HPDE6-E6E7 (cell line): Measurements from ENCODE around the gene ZNF467.

Experiments used
- DNase-seq: peaks from one replicate; pipeline ENCODE4 v3.0.0; 2011; ENCODE audit warnings: missing footprints; ENCODE audit errors: extremely low spot score

Gene ZNF467

DNA sequence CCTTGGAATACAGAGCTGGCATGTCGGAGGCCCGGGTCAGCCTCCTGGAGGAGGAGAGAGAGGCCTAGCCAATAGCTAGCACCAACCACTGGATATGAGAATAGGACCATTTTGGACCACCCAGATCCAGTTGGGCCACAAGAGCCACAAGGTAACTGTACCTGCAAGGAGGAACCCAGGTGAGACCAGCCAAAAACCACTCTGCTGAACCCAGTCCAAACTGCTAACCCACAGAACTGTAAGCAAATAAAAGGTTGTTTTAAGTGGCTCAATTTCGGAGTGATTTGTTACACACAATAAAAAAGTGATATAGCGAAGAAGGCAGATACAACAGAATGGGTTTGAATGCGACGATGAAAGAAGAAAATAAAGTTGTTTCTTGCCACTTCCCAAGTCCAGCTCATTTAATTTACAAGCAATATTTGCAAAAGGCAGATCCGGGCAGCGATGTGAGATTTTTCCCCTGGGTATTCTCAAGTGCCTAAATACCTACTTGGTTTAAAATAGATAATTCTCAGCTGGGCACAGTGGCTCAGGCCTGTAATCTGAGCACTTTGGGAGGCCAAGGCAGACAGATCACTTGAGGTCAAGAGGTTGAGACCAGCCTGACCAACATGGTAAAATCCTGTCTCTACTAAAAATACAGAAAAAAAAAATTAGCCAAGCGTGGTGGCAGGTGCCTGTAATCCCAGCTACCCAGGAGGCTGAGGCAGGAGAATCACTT, 23.1 kb downstream of the ZNF467 start:
- no peak for DNase-seq

DNA sequence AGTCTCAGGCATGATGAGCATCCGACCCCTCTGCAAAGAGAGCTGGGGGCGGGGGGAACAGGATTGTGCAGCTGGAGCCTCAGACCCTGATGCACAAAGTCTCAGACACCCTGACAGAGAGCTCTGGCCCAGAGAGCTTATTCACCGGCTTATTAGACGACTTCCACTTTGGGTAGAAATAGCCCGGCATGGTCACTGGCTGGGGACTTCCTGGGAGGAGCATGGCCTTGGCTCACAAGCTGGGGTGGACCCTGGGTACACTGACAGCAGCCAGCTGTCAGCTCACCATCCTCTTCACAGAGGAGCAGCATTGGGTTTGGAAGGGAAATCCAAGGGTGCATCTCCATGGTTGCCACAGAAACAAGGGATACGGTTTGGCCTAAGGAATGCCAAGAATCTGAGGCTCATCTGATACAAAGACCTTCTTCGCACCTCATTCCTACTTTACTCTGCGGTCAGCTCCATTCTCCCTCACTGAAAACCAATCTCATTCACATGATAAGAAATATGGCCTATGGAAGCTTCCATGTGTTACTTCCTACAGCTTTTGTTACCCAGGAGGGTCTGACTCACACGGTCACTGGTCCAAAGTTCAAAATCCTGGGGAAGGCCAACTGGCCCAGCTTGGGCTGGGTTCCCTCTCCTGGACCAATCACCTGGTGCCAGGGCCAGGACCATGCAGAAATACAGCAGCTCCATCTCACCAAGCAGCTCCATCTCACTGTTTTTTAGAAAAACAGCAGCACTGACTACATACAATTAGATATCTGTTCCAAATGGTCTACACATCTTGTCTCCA, 25.1 kb downstream of the ZNF467 start:
- DNase-seq: no peak

DNA sequence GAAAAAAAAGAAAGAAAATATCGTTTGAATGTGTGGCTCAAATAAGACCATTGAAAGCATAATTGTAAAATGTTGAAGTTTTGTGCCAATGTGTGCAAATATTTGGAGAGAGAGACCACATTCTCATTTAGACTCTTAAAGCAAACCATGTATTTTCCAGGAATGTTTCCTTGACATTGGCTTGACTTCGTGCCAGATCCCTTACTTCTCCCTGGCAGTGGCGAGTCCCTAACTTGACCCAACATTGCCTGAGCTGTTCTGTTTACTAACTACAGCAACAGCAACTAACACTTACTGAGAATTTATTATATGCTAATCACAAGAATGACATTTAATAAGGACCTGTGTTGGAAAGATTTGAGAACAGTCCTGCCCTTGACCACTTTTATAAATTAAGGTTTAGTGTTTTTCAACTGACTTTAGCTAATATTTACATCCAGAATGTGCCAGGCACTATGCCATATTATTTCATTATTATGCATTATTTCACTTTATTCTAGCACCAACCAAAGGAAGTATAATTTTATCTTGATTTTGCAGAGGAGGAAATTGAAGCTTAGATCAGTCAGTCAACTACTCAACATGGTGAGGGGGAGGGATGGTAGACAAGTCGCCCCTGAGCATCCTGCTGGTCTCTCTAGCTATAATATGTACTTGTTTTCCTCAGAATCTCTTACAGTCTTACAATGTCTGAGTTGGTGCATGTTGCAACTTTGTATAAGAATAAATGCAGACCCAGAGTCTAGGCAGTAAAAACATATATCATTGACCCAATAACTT, 29.7 kb downstream of the ZNF467 start:
- DNase-seq: no peak

DNA sequence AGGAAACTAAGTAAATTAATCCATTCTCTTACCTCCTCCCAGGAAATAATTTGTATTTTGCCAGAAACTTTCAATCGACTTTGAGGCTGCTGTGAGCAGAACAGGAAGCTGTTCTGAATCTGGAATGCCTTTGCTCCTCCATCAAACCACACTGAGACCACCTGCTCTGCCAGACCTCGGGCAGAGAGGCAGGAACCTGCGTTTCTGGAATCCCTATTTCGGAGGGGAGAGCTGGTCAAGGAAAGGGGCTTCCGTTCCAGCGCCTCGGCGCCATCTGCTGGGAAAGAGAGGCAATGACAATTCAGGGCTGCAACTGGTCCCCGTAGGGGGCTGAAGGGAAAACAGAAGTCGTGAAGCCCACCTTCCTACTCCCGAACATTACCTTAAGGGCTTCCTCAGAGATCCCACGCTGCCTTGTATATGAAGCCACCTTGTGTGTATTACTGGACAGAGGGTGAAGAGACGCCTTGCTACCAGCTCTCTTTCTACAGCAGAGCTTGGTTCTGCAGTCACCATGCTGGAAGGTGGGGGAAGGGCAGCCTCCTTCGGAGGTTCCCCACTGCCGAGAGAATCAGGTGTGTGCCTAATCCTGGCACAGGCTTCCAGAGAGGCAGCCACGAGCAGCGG, 31.2 kb downstream of the ZNF467 start:
- DNase-seq: peak; percentile 76

DNA sequence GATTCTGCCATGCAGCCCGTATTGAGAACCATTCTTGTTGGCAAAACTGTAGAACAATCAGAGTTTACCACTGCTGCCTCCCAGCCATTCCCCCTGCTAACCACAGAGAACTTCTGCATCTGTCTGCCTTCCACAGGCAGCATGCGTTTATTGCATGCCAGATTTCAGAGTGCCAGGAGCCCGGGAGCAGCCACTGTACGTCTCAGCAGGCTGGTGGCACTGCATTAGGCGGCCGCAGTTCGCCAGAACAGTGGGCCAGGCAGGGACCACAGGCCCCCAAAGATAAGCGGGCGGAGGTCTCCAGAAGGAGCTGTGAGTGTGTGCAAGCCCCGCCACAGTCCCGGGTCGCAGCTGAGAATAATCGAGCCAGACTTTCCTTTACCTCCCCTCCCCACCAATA, 31.8 kb downstream of the ZNF467 start:
- no peak for DNase-seq

DNA sequence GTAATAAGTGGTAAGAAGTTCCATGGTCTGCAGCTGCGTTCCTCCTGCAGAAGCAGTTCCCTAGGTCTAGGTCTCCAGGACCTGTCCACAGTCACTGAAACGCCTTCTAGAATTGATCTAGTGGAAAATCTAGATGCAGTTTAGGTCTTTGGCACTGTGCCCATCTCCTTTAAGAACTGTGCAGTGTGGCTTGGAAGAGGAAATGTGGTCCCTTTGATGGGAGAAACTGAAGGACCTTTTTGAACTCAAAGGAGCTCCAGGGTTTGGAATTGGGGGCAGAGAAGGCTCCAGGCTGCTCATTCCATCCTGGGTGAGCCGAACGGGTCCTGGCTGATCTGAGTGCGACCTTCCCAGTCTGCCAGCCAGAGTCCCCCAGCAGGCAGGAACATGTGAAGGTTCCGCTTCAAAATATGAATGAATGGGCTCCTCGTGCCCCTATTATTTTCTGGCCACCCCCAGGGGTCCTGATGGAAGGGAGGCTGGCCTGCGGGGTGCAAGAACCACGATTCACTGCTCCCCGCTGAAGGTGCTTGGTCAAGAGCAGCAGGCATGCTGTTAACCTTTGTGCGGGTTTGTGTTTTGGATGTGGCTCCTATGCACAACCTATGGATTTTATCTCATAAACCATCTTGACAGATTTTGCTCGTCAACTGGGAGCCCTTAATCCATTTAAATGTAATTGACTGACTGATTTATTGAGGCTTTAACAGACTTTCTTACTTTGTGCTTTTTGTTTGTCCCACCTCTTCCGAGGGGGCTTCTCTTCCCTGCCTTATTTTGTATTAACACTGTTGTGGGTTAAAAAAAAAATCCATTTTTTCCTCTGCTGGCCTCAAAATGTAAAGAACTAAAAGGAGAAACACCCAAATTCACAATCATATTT, 36.7 kb downstream of the ZNF467 start:
- DNase-seq: no peak

DNA sequence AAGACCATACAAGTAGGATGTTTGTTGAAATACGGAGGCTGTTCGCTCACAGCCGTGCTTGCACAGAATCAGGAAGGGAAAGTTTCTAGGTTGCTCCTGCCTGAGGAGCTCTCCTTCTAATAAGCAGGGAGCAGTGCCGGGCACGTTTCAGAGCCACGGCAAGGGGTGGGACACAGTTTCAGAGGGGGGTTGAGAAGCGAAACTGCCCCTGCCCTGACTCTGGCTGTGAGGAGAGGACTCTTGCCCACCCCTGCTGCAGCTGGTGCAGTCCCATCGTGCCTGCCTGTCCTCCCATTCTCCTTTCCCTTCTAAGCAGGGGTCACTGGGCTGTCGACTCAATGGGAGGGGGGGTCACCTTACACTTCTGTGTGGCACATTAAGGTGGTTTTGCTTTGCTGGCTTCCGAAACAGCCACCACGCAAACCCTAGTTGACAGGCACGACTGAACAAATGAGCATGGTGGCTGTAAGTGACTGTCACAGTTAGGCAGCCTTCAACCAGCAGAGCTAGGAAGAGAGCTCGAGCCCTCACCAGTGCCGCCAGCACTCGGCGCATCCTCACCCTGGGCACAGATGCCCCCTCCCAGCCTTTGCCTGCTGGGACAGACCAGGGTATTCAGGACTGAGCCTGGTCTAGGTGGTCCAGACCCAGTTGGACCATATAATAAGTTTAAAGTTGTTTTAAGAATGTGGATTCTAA, 37.5 kb downstream of the ZNF467 start:
- no peak for DNase-seq

DNA sequence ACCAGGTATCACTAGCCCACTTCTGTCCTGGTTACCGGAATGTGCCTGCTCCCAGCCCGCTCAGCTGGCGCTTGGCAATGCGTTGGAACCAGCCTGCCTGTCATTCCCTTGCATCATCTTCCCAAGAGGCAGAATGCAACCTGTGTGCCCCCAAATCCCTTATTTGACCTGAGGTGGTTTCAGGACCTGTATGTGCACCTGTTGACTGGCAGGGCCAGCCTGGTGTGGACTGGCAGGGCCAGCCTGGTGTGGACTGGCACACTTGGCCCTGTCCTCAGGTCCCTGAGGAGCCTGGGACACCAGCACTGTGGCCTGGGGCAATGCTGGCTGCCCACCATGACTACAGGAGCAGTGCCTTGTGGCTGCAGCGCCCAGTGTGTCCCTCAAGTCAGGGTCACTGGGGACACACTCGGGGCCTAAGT, 38.2 kb downstream of the ZNF467 start:
- DNase-seq: no peak

DNA sequence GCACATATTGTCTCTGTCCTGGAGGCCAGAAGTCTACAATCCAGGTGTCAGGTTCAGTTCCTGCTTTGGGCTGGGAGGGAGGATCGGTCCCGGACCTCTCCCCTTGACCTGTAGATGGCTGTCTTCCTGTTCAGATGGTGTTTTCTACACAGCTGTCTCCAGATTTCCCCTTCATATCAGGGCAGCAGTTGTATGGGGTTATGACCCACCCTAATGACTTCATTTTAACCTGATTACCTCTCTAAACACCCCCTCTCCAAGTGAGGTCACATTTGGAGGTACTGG, 38.7 kb downstream of the ZNF467 start:
- DNase-seq: no peak

DNA sequence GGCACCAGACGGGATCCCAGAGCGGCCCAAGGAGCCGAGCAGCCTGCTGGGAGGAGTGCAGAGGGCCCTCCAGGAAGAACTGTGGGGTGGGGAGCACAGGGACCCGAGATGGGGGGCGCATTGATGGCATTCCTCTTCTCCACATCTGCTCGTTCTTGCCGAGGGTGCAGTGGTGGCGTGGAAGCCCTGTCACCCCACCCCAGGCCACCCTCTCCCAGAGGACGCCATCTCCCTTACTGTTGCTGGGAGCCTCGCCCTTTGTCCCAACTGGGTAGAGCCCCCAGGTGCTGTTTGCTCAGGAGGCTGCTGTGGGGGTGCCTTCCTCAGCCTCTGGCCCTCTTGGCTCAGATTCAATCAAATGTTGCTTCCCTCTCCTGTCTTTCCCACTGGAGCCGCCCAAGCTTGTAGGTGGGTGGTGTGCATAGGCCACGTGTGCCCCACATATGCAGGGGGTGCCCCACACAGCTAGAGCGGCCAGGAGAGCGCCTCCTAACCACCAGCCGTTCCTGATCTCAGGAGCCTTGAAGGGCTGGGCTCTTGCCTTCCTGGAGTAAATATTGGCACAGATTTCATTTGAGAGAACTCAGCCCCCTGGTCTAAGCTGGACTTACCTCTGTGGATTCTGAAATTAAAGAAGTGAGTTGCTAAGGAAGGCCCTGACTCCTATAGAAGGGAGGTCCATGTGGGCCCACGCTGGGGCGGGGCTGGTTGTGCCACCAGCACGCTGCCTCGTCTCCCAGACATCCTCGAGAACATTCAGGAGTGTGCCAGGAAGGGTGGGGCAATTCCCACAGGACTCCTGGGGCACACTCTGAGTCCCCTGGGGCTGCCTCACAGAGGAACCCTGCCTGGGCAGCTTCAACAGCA, 39.2 kb downstream of the ZNF467 start:
- no peak for DNase-seq

DNA sequence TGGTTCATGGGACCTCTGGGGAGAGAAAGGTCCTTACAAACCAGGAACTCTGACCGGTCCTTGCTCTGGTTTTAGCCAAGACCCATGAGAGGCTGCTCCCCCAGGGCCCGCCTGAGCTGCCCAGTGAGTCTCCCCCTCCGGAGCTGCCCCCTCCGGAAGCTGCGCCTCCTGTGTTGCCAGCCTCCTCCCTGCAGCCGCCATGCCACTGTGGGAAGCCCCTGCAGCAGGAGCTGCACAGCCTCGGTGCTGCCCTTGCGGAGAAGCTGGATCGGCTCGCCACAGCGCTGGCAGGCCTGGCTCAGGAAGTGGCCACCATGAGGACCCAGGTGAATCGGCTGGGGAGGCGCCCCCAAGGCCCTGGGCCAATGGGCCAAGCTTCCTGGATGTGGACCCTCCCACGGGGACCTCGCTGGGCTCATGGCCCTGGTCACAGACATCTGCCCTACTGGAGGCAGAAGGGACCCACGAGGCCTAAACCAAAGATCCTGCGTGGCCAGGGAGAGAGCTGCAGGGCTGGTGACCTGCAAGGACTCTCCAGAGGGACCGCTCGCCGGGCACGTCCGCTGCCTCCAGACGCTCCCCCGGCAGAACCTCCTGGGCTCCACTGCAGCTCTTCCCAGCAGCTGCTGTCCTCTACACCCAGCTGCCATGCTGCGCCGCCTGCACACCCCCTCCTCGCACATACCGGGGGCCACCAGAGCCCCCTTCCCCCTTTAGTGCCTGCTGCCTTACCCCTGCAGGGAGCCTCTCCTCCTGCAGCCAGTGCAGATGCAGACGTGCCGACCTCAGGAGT, 40.1 kb downstream of the ZNF467 start:
- no peak for DNase-seq

DNA sequence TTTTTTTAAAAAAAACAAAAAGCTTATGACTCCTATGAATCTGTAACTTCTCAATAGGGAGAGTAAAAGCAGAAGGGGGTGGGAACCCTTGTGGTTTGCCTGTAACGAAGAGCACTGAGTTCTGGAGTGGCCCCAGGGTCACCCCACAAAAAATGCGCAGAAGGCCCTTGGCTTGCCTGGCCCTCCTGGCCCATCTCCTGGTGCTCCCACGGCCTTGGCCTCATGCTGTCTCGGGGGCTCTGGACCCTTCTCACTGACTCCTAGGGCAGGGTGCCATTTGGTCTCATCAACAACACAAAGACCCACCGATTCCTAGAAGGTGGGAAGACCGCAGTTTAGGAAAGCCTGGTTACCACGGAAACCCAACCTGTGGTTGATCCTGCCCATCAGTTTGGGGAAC, 40.8 kb downstream of the ZNF467 start:
- no peak for DNase-seq

DNA sequence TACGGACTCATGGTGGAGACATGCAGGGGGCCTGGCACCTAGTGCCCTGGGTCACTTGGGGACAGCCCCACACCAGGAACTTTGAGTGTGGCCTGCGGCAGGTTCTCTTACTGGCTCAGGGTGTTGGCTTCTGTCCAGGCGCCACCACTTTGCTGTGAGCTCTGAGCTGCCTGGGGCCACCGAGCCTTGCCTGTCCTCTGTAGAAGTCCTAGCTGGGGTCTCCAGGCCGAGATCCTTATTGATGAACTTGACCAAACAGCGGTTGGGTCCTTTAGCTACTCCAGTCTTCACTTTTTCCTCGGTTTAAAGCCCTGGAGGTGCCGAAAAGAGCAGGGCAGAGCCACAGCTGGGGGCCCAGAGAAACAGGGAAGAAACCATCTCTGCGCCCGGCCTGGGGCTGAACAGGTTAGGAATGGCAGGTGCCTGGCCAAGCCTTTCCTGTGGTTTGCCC, 41.3 kb downstream of the ZNF467 start:
- DNase-seq: no peak

DNA sequence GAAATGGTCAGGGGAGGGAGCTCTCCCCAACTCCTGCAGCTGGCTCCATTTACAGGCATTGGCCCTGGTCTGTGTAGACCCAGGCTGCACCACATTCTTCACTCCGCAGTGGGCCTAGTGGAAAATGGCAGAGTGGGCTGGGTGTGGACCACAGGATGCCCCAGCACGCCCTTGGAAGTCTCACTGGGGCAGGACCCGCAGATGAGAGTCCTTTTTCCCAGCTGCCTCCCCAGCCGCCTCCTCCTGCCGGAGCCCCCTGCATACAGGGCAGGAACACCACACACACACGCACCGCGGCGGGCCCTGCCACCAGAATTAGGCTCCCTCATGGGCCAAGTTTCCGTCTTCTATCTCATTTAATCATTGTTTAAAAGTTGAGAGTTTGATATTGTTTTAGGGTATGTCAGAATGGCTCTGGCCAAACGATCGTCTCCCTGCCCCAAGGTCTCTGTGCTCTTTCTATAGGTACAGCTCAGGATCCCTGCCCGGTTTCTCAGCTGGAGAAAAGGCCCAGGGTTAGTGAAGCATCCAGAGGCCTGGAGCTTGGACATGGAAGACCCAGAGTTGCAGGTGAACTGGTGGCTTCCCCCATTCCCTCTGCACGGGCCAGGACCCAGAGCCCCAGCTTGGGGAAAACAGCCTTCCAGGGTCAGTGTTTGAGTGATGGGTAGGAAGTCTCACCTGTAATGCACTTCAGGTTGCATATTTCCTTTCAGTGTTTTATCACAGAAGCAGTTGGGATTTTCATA, 42.0 kb downstream of the ZNF467 start:
- DNase-seq: no peak

DNA sequence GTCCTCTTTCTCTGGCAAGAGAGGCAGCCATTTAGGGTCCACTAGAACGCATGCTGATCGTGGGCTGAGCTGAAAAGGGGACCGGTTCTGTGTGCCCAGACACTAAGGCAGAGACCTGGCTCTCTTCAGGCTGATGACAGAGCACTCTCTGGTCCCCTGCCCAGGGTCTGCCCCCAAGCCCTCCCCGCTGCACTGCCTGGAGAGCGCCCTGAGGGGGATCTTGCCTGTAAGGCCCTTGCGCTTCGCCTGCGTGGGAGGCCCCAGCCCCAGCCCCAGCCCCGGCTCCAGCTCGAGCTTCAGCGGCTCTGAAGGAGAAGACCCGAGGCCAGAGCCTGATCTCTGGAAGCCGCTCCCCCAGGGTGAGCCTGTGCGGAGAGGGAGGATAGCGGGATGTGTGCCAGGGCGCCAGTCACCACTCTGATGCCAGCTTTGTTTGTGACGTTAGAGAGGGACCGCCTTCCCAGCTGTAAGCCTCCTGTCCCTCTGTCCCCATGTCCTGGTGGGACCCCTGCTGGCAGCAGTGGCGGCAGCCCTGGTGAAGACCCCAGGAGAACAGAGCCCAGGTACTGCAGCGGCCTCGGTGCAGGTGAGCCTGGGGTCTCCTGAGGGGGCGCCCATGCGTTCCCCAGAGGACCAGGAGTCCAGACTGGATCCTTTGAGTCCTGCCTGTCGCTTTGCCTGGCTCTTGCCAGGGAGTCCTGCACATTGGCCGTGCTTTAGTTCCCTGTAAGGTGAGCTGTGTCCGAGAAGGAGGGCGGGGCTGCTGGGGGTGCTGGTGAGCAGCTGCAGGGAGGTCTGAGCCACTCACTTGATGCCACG, 43.2 kb downstream of the ZNF467 start:
- no peak for DNase-seq

DNA sequence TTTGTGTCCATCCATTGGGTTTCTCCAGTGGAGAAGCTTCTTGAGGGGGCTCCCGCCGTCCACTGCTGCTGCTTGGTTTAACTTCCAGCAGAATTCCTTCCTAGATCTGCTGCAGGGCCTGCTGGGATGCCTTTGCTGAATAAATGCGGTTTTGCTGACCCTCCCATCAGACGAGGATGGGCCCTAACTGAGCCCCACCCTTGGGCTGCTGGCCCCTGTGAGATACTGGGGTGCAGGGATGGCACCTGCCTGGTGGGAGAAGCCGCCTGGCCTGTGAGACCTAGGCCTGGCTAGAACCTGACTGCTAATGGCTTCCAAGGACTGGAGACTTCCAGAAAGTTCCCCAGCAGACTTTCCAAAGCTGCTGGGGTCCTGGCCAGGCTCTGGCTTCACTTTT, 43.8 kb downstream of the ZNF467 start:
- no peak for DNase-seq
